ENCODE data around the gene MRPS34.

DNA sequence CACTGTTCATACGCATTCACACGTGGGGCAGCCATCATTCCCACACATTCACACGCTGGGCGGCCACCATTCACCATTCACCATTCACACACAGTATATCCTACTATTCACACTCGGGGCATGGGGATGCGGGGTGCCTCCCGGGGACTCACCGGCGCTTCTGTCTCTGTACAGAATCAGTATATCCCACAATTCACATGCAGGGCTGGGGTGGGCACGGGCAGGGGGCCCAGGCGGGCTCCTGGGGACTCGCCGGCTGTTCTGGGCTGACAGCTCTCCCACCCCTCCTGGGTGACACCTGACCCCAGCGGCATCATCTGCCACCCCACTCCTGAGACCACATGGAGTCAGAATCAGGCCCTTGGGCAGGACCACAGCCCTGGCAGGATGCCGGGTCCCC, 11.2 kb downstream of the MRPS34 start:
- TF ChIP-seq CHD1 (IDR thresholded peaks at IDR 0.05; ENCODE audit: low read depth, low read length) (no peak), POLR2AphosphoS5 (IDR thresholded peaks at IDR 0.05; ENCODE audit: low read length) (no peak), YY1 (IDR thresholded peaks at IDR 0.05; ENCODE audit: low read depth, low read length) (no peak), POLR2A (IDR thresholded peaks at IDR 0.05; ENCODE audit: low read depth, low read length) (no peak), CTCF (IDR thresholded peaks at IDR 0.05 in 2 of 3, conservative IDR thresholded peaks at IDR 0.05 in 1 of 3; ENCODE audit: control insufficient read depth in 2 of 3, extremely low read depth in 1 of 3, insufficient read depth in 1 of 3, low read depth in 3 of 3, low read length in 3 of 3) (no peak), SPI1 (IDR thresholded peaks at IDR 0.05; ENCODE audit: borderline replicate concordance, insufficient read depth, low read depth, low read length) (no peak), BRCA1 (IDR thresholded peaks at IDR 0.05; ENCODE audit: low read depth, low read length) (no peak), RCOR1 (conservative IDR thresholded peaks at IDR 0.05; ENCODE audit: low read depth, low read length) (no peak), MXI1 (IDR thresholded peaks at IDR 0.05; ENCODE audit: low read depth, low read length) (no peak), ZZZ3 (IDR thresholded peaks at IDR 0.05; ENCODE audit: control insufficient read depth, insufficient read length, low read depth) (no peak), MTA2 (IDR thresholded peaks at IDR 0.05; ENCODE audit: low read depth) (no peak)
- TF ChIP-seq, protein P1, sequence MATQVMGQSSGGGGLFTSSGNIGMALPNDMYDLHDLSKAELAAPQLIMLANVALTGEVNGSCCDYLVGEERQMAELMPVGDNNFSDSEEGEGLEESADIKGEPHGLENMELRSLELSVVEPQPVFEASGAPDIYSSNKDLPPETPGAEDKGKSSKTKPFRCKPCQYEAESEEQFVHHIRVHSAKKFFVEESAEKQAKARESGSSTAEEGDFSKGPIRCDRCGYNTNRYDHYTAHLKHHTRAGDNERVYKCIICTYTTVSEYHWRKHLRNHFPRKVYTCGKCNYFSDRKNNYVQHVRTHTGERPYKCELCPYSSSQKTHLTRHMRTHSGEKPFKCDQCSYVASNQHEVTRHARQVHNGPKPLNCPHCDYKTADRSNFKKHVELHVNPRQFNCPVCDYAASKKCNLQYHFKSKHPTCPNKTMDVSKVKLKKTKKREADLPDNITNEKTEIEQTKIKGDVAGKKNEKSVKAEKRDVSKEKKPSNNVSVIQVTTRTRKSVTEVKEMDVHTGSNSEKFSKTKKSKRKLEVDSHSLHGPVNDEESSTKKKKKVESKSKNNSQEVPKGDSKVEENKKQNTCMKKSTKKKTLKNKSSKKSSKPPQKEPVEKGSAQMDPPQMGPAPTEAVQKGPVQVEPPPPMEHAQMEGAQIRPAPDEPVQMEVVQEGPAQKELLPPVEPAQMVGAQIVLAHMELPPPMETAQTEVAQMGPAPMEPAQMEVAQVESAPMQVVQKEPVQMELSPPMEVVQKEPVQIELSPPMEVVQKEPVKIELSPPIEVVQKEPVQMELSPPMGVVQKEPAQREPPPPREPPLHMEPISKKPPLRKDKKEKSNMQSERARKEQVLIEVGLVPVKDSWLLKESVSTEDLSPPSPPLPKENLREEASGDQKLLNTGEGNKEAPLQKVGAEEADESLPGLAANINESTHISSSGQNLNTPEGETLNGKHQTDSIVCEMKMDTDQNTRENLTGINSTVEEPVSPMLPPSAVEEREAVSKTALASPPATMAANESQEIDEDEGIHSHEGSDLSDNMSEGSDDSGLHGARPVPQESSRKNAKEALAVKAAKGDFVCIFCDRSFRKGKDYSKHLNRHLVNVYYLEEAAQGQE (IDR thresholded peaks at IDR 0.05; ENCODE audit: low read depth, low read length): no peak

Measured in GM12878 (cell line).